ENCODE results near the gene NCR2. TPM values are rescaled to one million over a fixed set of nuclear protein-coding genes. Genes with fewer than 3 reads are reported as not detected.
"Not testable (repeated sequence)": the region's sequence is repeated elsewhere in the genome, so short reads cannot be mapped to it uniquely, and the experiment has no call there.

Gene NCR2
- total RNA-seq, 1 experiment from 2014 or later: not detected

- ChIA-PET POLR2A (no interaction called here), CTCF (no interaction called here)
- no TSS peak for BruUV-seq (replicated peaks)
- Histone ChIP-seq H3K4me1 (ENCODE audit: control insufficient read depth, insufficient read depth, low read length) (no peaks in the 10 kb centered on the region), H3K4me3 (ENCODE audit: low read depth in 2 of 2, low read length in 2 of 2) (no peak overlapping the region), H3K36me3 (ENCODE audit: control insufficient read depth, insufficient read depth, low read length) (no peaks in the 10 kb centered on the region), H3K27me3 (ENCODE audit: control insufficient read depth, insufficient read depth, low read length) (peaks cover 9% of the 10 kb centered on the region; the same call in 1 of the 2 replicates), H3K9me3 (ENCODE audit: control insufficient read depth, insufficient read depth, low read depth, low read length) (no peaks in the 10 kb centered on the region), H3K27ac (ENCODE audit: low read length) (no peak overlapping the region)
- in situ Hi-C loops (cut with HindIII; ENCODE audit: low pct_unique_long_range_greater_than_20kb, low sequenced_read_pairs) (no loop called here), intact Hi-C loops (cut with micrococcal nuclease; ENCODE audit: unreplicated experiment) (no loop called here)
- ATAC-seq (no peak), DNase-seq (ENCODE audit: low read depth, low spot score) (no peak)
- TF ChIP-seq POLR2AphosphoS5 (IDR thresholded peaks at IDR 0.05; ENCODE audit: low read depth, low read length): no peak
- TF ChIP-seq CTCF (IDR thresholded peaks at IDR 0.05): no peak
- TF ChIP-seq REST (IDR thresholded peaks at IDR 0.05; ENCODE audit: insufficient read depth in 1 of 2, low read depth in 2 of 2, low read length in 1 of 2): no peak
- no peak for TF ChIP-seq SIN3A (IDR thresholded peaks at IDR 0.05; ENCODE audit: borderline replicate concordance, insufficient read depth, low read depth, low read length)
- no peak for TF ChIP-seq TCF7L2 (IDR thresholded peaks at IDR 0.05; ENCODE audit: low read depth, low read length)
Measured at GRCh38 chr6:41294214-41294872, 41.1 kb upstream of the NCR2 start.

GRCh38 chr6:41297248-41297647, 38.2 kb upstream of the NCR2 start:
- H3K9me3 ChIP-seq (ENCODE audit: control insufficient read depth, insufficient read depth, low read depth, low read length); H3K27me3 ChIP-seq (ENCODE audit: control insufficient read depth, insufficient read depth, low read length); intact Hi-C loops (cut with micrococcal nuclease; ENCODE audit: unreplicated experiment); DNase-seq (ENCODE audit: low read depth, low spot score); POLR2A ChIA-PET; H3K36me3 ChIP-seq (ENCODE audit: control insufficient read depth, insufficient read depth, low read length); H3K4me3 ChIP-seq (ENCODE audit: low read depth in 2 of 2, low read length in 2 of 2); ATAC-seq; CTCF ChIA-PET; in situ Hi-C loops (cut with HindIII; ENCODE audit: low pct_unique_long_range_greater_than_20kb, low sequenced_read_pairs); BruUV-seq (replicated peaks); H3K4me1 ChIP-seq (ENCODE audit: control insufficient read depth, insufficient read depth, low read length); H3K27ac ChIP-seq (ENCODE audit: low read length): not testable (repeated sequence)

- in situ Hi-C loops (cut with HindIII; ENCODE audit: low pct_unique_long_range_greater_than_20kb, low sequenced_read_pairs) (no loop called here), intact Hi-C loops (cut with micrococcal nuclease; ENCODE audit: unreplicated experiment) (no loop called here)
- no TSS peak for BruUV-seq (replicated peaks)
- Histone ChIP-seq H3K27ac (ENCODE audit: low read length) (no peak overlapping the region), H3K9me3 (ENCODE audit: control insufficient read depth, insufficient read depth, low read depth, low read length) (no peaks in the 10 kb centered on the region), H3K4me1 (ENCODE audit: control insufficient read depth, insufficient read depth, low read length) (no peaks in the 10 kb centered on the region), H3K36me3 (ENCODE audit: control insufficient read depth, insufficient read depth, low read length) (no peaks in the 10 kb centered on the region), H3K4me3 (ENCODE audit: low read depth in 2 of 2, low read length in 2 of 2) (no peak overlapping the region), H3K27me3 (ENCODE audit: control insufficient read depth, insufficient read depth, low read length) (peaks cover 8% of the 10 kb centered on the region)
- no peak for ATAC-seq
- no peak for TF ChIP-seq TCF7L2 (IDR thresholded peaks at IDR 0.05; ENCODE audit: low read depth, low read length)
- no peak for TF ChIP-seq POLR2AphosphoS5 (IDR thresholded peaks at IDR 0.05; ENCODE audit: low read depth, low read length)
- no peak for TF ChIP-seq SIN3A (IDR thresholded peaks at IDR 0.05; ENCODE audit: borderline replicate concordance, insufficient read depth, low read depth, low read length)
- TF ChIP-seq REST (IDR thresholded peaks at IDR 0.05; ENCODE audit: insufficient read depth in 1 of 2, low read depth in 2 of 2, low read length in 1 of 2): no peak
- no peak for TF ChIP-seq CTCF (IDR thresholded peaks at IDR 0.05)
- CTCF ChIA-PET: no interaction called here
- POLR2A ChIA-PET: no interaction called here
- no peak for DNase-seq (ENCODE audit: low read depth, low spot score)
Measured at GRCh38 chr6:41298785-41299502, 36.5 kb upstream of the NCR2 start.

Data from Panc1 (cell line).